Osteocyte (in vitro differentiated cells): ENCODE results near the gene ERVV-1. TPM values are rescaled to one million over a fixed set of nuclear protein-coding genes. Genes with fewer than 3 reads are reported as not detected.
A peak's percentile ranks its signal among the peaks of the same experiment; 100 is the strongest.

ENCODE experiments used
- DNase-seq: peaks from one replicate; pipeline ENCODE4 v3.0.0; 2021; ENCODE audit warnings: mixed read lengths; ENCODE audit not compliant: unreplicated experiment; ENCODE audit errors: extremely low spot score
- H3K27ac Mint-ChIP-seq: one replicate; pipeline ENCODE4 v1.8.0; 2021; ENCODE audit warnings: mild to moderate bottlenecking, mixed read lengths; ENCODE audit not compliant: unreplicated experiment
- H3K27me3 Mint-ChIP-seq: one replicate; pipeline ENCODE4 v1.8.0; 2021; ENCODE audit warnings: mixed read lengths; ENCODE audit not compliant: unreplicated experiment
- H3K36me3 Mint-ChIP-seq: one replicate; pipeline ENCODE4 v1.8.0; 2021; ENCODE audit warnings: mixed read lengths; ENCODE audit not compliant: unreplicated experiment
- H3K4me1 Mint-ChIP-seq: one replicate; pipeline ENCODE4 v1.8.0; 2021; ENCODE audit warnings: mixed read lengths; ENCODE audit not compliant: unreplicated experiment
- H3K4me3 Mint-ChIP-seq: one replicate; pipeline ENCODE4 v1.8.0; 2021; ENCODE audit warnings: mild to moderate bottlenecking, moderate library complexity, mixed read lengths; ENCODE audit not compliant: unreplicated experiment
- H3K9me3 Mint-ChIP-seq: one replicate; pipeline ENCODE4 v1.8.0; 2021; ENCODE audit warnings: mixed read lengths; ENCODE audit not compliant: unreplicated experiment
- CTCF ChIP-seq: fragments of 200-600 bp; sonication (generic); IDR thresholded peaks from 2 replicates; pipeline ENCODE4 v1.5.0; 2021; ENCODE audit warnings: antibody characterized with exemption, mild to moderate bottlenecking, moderate library complexity
- total RNA-seq: library from RNA; stranded (reverse); gene quantifications from 2 replicates; pipeline ENCODE4 v1.2.1, GENCODE V29; 2021

Gene ERVV-1
- total RNA-seq, 1 donor from 2014 or later, result not detected

GRCh38 chr19:52993342-52994178 lies 20.2 kb upstream of the ERVV-1 start:
- peak overlapping the region; percentile 78 for H3K27ac Mint-ChIP-seq
- peaks cover 31% of the 10 kb centered on the region for H3K4me1 Mint-ChIP-seq
- peak overlapping the region; percentile 82 for H3K4me3 Mint-ChIP-seq
- no peaks in the 10 kb centered on the region for H3K9me3 Mint-ChIP-seq
- peak; percentile 96 for DNase-seq
- H3K36me3 Mint-ChIP-seq, result peaks cover 9% of the 10 kb centered on the region
- H3K27me3 Mint-ChIP-seq, result no peaks in the 10 kb centered on the region
- TF ChIP-seq CTCF, result peak; percentile 95

GRCh38 chr19:52995711-52996110 lies 18.0 kb upstream of the ERVV-1 start:
- no peak for TF ChIP-seq CTCF
- Mint-ChIP-seq H3K9me3 (peaks cover 5% of the 10 kb centered on the region), H3K27me3 (no peaks in the 10 kb centered on the region), H3K4me1 (peaks cover 31% of the 10 kb centered on the region), H3K4me3 (no peak overlapping the region), H3K36me3 (no peaks in the 10 kb centered on the region), H3K27ac (no peak overlapping the region)
- DNase-seq, result no peak

- Mint-ChIP-seq H3K9me3 (peaks cover 5% of the 10 kb centered on the region), H3K4me1 (peaks cover 10% of the 10 kb centered on the region), H3K27ac (no peak overlapping the region), H3K4me3 (no peak overlapping the region), H3K36me3 (no peaks in the 10 kb centered on the region), H3K27me3 (no peaks in the 10 kb centered on the region)
- no peak for DNase-seq
- no peak for TF ChIP-seq CTCF
These were observed 15.7 kb upstream of the ERVV-1 start for GRCh38 chr19:52997975-52998374.

- H3K4me1 Mint-ChIP-seq, result no peaks in the 10 kb centered on the region
- no peak for TF ChIP-seq CTCF
- H3K9me3 Mint-ChIP-seq, result peaks cover 9% of the 10 kb centered on the region
- H3K4me3 Mint-ChIP-seq, result no peak overlapping the region
- H3K27ac Mint-ChIP-seq, result no peak overlapping the region
- H3K36me3 Mint-ChIP-seq, result no peaks in the 10 kb centered on the region
- no peak for DNase-seq
- H3K27me3 Mint-ChIP-seq, result no peaks in the 10 kb centered on the region
These were observed 11.2 kb upstream of the ERVV-1 start for GRCh38 chr19:53002479-53002878.

GRCh38 chr19:53004242-53004641 lies 9.5 kb upstream of the ERVV-1 start:
- no peaks in the 10 kb centered on the region for H3K4me1 Mint-ChIP-seq
- no peak for DNase-seq
- H3K27me3 Mint-ChIP-seq, result no peaks in the 10 kb centered on the region
- peaks cover 17% of the 10 kb centered on the region for H3K9me3 Mint-ChIP-seq
- no peak overlapping the region for H3K27ac Mint-ChIP-seq
- H3K4me3 Mint-ChIP-seq, result no peak overlapping the region
- no peaks in the 10 kb centered on the region for H3K36me3 Mint-ChIP-seq
- TF ChIP-seq CTCF, result no peak
